RCC 7860 (cell line): ENCODE measurements around the gene DNTT.

ENCODE experiments used
- DNase-seq: peaks from one replicate; pipeline ENCODE4 v3.0.0-alpha.2; 2015; ENCODE audit warnings: low spot score
- FAIRE-seq: peaks from 2 replicates; lab custom pipeline; 2012; peaks lifted over from hg19 to GRCh38; lab: Jason Lieb, UNC

DNTT gene

GRCh38 chr10:96304230-96304629 is at the start of gene DNTT:
Gene DNTT, plus strand, starts transcription at chr10:96304434. Its CDS starts 64 bp downstream, at chr10:96304498.
- no peak for FAIRE-seq
- no peak for DNase-seq

- no peak for FAIRE-seq
- no peak for DNase-seq
Measured at GRCh38 chr10:96254976-96255375, 49.3 kb upstream of the DNTT start.

- FAIRE-seq: no peak
- DNase-seq: no peak
Measured at GRCh38 chr10:96255549-96256333, 48.5 kb upstream of the DNTT start.

DNA sequence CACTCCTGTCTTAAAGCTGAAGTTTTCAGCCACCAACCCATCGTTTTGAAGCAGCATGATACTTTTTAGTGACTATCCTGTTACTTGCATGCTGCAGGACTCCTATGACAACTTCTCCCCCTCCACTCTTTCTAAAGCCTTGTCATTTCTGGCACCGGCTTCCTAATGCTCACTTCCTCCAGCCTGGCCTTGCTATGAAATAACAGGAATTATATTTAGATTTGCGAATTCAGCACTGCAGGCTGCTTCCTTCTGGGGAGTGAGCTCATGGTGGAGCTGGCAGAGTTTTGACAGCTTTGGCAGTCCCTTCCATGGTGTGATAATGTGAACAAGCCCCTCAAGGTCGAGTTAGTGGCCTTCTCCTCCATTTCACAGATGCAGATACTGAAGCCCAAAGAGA is 46.3 kb upstream of the DNTT start:
- FAIRE-seq (no peak), DNase-seq (no peak)

DNA sequence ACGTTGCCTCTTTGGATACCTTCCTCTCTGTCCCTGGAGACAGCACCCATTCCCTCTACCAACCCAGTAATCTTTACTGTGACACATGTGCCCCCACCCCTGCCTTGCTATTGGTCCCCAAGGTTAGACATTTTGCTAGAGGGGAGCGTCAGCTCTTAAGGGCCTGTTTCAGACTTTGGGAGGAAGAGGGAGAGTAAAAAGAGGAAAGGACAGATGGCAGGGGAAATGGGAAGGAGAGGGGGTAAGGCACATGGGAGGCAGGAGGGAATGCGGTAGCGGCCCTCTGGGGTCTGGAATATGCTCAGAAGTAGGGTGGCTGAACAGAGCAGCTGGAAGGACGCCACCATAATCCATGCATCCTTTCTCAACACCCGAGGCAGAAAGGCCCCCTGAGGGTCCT is 45.1 kb upstream of the DNTT start:
- FAIRE-seq: no peak
- DNase-seq: no peak

- FAIRE-seq (no peak), DNase-seq (no peak)
Measured at GRCh38 chr10:96260014-96260413, 44.2 kb upstream of the DNTT start.

DNA sequence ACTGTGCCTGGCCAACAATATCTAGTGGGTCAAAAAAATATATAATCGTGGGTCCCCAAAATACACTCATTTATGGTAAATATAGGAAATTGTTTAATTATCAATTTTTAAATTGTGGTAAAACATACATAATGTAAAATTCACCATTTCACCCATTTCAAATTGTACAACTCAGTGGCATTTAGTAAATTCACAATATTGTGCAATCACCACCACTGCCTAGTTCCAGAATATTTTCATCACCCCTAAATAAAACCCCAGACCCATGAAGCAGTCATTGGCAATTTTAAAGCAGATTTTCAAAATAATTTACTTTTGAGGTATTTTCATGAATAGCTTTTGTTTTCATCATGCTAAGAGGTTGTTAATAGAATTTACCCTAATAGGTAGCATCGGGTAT is 43.1 kb upstream of the DNTT start:
- no peak for FAIRE-seq
- DNase-seq: no peak

DNA sequence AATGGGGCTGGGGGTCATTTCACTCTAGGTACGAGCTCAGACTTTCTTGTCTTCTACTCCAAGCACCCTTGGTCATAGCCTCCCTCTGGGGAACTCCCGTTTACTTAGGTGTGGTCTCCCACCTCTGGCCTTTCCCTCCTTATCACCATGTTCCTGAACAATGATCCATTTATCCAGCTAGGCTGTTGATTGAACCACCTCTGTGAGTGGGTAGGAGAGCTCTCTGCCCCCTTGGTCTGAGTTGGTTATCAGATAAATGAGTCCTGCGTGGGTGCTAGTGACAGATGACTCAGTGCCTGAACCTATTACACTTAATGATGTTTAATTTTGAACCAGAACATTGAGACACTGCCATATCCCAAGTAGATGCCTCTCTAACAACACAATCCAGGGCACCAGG is 42.3 kb upstream of the DNTT start:
- FAIRE-seq: no peak
- DNase-seq: no peak

- no peak for DNase-seq
- FAIRE-seq: no peak
Measured at GRCh38 chr10:96263176-96263575, 41.1 kb upstream of the DNTT start.

- DNase-seq: no peak
- FAIRE-seq: no peak
Measured at GRCh38 chr10:96263669-96264068, 40.6 kb upstream of the DNTT start.

DNA sequence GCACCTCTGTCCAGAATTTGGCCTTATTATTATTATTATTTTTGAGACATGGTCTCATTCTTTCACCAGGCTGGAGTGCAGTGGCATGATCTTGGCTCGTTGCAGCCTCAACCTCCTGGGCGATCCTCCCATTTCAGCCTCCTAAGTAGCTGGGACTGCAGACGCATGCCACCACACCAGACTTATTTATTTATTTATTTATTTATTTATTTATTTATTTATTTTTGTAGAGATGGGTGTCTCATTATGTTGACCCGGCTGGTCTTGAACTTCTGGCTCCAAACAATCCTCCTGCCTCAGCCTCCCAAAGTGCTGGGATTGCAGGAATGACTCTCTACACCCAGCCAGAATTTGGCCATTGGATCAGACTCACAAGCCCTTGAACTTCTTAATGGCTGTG is 39.3 kb upstream of the DNTT start:
- DNase-seq: no peak
- FAIRE-seq: no peak

- DNase-seq: no peak
- no peak for FAIRE-seq
Measured at GRCh38 chr10:96266118-96266770, 38.0 kb upstream of the DNTT start.

DNA sequence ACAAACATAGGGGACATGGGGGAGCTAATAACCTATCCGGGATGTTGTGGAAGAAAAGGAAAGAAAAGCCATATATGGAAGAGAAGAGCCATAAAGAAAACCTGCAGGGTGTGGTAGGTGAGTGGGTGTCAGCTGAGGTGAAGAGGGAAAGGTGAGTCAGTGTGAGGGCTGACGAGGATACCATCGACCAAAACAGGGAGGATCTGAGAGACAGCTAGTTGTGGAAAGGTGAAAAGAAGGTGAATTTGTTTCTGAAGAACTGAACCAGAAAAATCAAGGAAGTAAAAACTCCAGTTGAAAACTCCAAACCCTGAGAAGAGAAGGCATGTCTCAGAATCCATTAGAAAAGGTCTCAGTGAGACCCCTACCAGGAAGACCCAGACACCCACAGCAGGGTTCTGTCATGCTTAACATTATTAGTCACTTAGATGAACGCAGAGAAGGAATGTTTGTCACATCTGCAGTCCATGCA is 37.0 kb upstream of the DNTT start:
- no peak for FAIRE-seq
- no peak for DNase-seq

- FAIRE-seq (no peak), DNase-seq (no peak)
Measured at GRCh38 chr10:96268341-96268909, 35.8 kb upstream of the DNTT start.

- FAIRE-seq: no peak
Measured at GRCh38 chr10:96269438-96270300, 34.6 kb upstream of the DNTT start.

GRCh38 chr10:96270571-96270970 is 33.7 kb upstream of the DNTT start:
- FAIRE-seq (no peak), DNase-seq (no peak)

More at GRCh38 chr10:96269438-96270300, 34.6 kb upstream of the DNTT start:
- no peak for DNase-seq

GRCh38 chr10:96271016-96271815 is 33.0 kb upstream of the DNTT start, which contains the start of gene BLNK:
Gene BLNK, minus strand, starts transcription at chr10:96271569. Its CDS starts 171 bp downstream, at chr10:96271398.
- no peak for FAIRE-seq
- DNase-seq: no peak

DNA sequence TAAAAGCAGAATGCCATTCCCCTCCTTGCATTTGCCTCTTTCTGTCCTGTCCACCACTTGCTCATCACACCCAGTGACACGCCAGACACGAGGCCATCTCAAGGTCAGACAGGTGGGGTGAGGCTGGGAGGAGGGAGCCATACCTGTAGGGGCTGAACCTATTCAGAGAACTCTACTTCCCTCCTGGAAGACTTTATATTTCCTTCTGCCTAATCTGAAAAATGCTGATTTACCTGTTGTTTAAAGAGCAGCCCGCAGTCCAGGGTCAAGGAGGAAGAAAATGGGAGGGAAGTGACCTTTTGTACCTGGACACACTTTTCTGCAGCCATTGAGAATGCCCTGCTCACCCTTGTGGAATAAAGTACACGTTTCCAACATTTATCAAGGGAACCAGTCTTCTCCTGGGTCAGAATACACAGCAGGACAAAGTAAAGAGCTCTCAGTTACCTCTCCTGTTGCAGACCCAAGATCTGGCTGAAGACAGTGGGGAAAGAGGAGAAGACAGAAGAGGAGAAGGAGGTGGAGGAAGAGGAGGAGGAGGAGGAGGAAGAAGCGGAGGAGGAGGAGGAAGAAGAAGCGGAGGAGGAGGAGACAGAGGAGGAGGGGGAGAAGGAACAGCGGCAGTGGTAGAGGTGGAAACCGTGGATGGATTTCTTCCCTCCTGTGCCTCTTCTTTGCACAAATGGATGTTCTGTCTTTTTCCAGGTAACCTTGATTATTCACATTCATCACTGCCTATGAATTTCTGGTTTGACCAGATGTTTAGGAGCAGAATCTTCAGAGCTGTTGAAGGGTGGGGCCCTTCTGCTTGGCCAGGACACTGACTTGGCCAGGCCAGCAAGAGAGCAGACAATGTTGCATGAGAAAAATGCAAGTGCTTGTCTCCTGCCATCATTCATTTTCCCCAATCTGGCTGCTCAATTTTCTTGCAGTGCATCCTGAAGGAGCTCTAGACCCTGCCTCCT is 31.6 kb upstream of the DNTT start:
- FAIRE-seq: no peak

More for the DNA sequence above, 31.6 kb upstream of the DNTT start:
- no peak for DNase-seq
